HepG2 (cell line): ENCODE results near the gene INPP5K. TPM values are rescaled to one million over a fixed set of nuclear protein-coding genes. Genes with fewer than 3 reads are reported as not detected.

Source experiments
- ESRRA ChIP-seq: sonication (generic); formaldehyde crosslinking; IDR thresholded peaks from 2 replicates; pipeline ENCODE4 v1.5.1; 2020; ENCODE audit warnings: mild to moderate bottlenecking, low read depth, missing genetic modification reagents
- GABPA ChIP-seq, 2 experiments: IDR thresholded peaks; 2 replicates each; pipeline ENCODE4 v1.6.1; 2011 to 2016; ENCODE audit warnings: low read depth in 2 of 2, low read length in 1 of 2, missing biosample characterization in 1 of 2, missing genetic modification characterization in 1 of 2
- ISL2 ChIP-seq: sonication (generic); formaldehyde crosslinking; IDR thresholded peaks from 2 replicates; pipeline ENCODE4 v1.5.0; 2020; ENCODE audit warnings: missing genetic modification reagents
- PAWR ChIP-seq: sonication (generic); formaldehyde crosslinking; IDR thresholded peaks from 2 replicates; pipeline ENCODE4 v1.4.0; 2020; ENCODE audit warnings: missing genetic modification reagents, mild to moderate bottlenecking, borderline replicate concordance
- PPARG ChIP-seq: conservative IDR thresholded peaks from 2 replicates; pipeline ENCODE4 v1.6.1; 2016; ENCODE audit warnings: missing biosample characterization, missing genetic modification reagents
- RBM22 ChIP-seq: fragments of 200-400 bp; formaldehyde crosslinking; optimal IDR thresholded peaks from 2 replicates; pipeline ENCODE3; 2017; ENCODE audit warnings: mild to moderate bottlenecking, low read length, moderate library complexity
- REPIN1 ChIP-seq: sonication (generic); formaldehyde crosslinking; IDR thresholded peaks from 2 replicates; pipeline ENCODE4 v1.8.0; 2022; ENCODE audit warnings: missing genetic modification reagents, low read depth, mild to moderate bottlenecking, borderline replicate concordance
- RXRB ChIP-seq: IDR thresholded peaks from 2 replicates; pipeline ENCODE4 v1.6.1; 2016; ENCODE audit warnings: borderline replicate concordance, missing genetic modification reagents, missing compliant biosample characterization
- SAFB2 ChIP-seq: sonication (generic); formaldehyde crosslinking; IDR thresholded peaks from 2 replicates; pipeline ENCODE4 v1.5.1; 2020; ENCODE audit warnings: missing genetic modification reagents, low read depth, mild to moderate bottlenecking, borderline replicate concordance
- SCMH1 ChIP-seq: sonication (generic); formaldehyde crosslinking; IDR thresholded peaks from 2 replicates; pipeline ENCODE4 v1.9.0; 2021; ENCODE audit warnings: missing genetic modification reagents, mild to moderate bottlenecking, borderline replicate concordance
- SKI ChIP-seq: fragments of 450-650 bp; IDR thresholded peaks from one replicate; pipeline ENCODE4 v1.6.1; 2018; ENCODE audit warnings: mild to moderate bottlenecking; ENCODE audit not compliant: partially characterized antibody
- SOX6 ChIP-seq, 2 experiments: fragments of 450-650 bp in 1 of 2; sonication (generic) in 1 of 2; formaldehyde crosslinking in 1 of 2; IDR thresholded peaks; 2 replicates each; pipeline versions ENCODE4 v1.4.0 to v1.6.1; 2017 to 2020; ENCODE audit warnings: antibody characterized with exemption in 1 of 2, mild to moderate bottlenecking in 1 of 2, missing genetic modification reagents in 1 of 2
- SRSF9 ChIP-seq: fragments of 200-400 bp; formaldehyde crosslinking; IDR thresholded peaks from 2 replicates; pipeline ENCODE4 v1.6.1; 2018; ENCODE audit warnings: borderline replicate concordance, mild to moderate bottlenecking, low read depth, low read length; ENCODE audit not compliant: insufficient read depth, poor library complexity, severe bottlenecking
- TBP ChIP-seq: sonication (generic); formaldehyde crosslinking; IDR thresholded peaks from 2 replicates; pipeline ENCODE4 v1.5.0; 2020; ENCODE audit warnings: missing genetic modification reagents
- ZFP1 ChIP-seq: IDR thresholded peaks from 2 replicates; pipeline ENCODE4 v1.6.1; 2016
- ZKSCAN5 ChIP-seq: sonication (generic); formaldehyde crosslinking; IDR thresholded peaks from 2 replicates; pipeline ENCODE4 v1.5.1; 2020; ENCODE audit warnings: mild to moderate bottlenecking, missing genetic modification reagents
- ZNF224 ChIP-seq: sonication (generic); formaldehyde crosslinking; IDR thresholded peaks from 2 replicates; pipeline ENCODE4 v1.5.0; 2020; ENCODE audit warnings: mild to moderate bottlenecking, missing genetic modification reagents
- ZNF883 ChIP-seq: sonication (generic); formaldehyde crosslinking; IDR thresholded peaks from 2 replicates; pipeline ENCODE4 v1.5.1; 2020; ENCODE audit warnings: mild to moderate bottlenecking, missing genetic modification reagents; ENCODE audit errors: not compliant biosample characterization
- polyA plus RNA-seq, 8 experiments: library from polyadenylated mRNA; depleted of rRNA in 3 of 8; stranded (reverse) in 7 of 8; unstranded in 1 of 8; fragments of >200 nt; fragmentation: Illumina TruSeq in 4 of 8; extraction: Trizol in 4 of 8; gene quantifications; 2 replicates each; pipeline versions ENCODE4 v1.2.1 to v1.2.3, GENCODE V29; 2011 to 2016; ENCODE audit warnings: low read depth in 4 of 8, missing spikeins in 1 of 8, mixed read lengths in 1 of 8; ENCODE audit not compliant: insufficient read depth in 1 of 8
- total RNA-seq, 5 experiments: library from RNA; depleted of rRNA; stranded (reverse); fragments of >200 nt; fragmentation: Illumina TruSeq; extraction: Trizol; gene quantifications; 2 replicates each; pipeline ENCODE4 v1.2.3, GENCODE V29; 2016; ENCODE audit warnings: low read depth in 1 of 5
- TF ChIP-seq, protein P1 (sequence below): sonication (generic); formaldehyde crosslinking; IDR thresholded peaks from 2 replicates; pipeline ENCODE4 v1.4.0; 2020; ENCODE audit warnings: missing genetic modification reagents
- TF ChIP-seq, protein P2 (sequence below), 2 experiments: IDR thresholded peaks; 2 replicates each; pipeline ENCODE4 v1.6.1; 2011 to 2012; ENCODE audit warnings: low read length in 2 of 2, borderline replicate concordance in 1 of 2, low read depth in 1 of 2, mild to moderate bottlenecking in 1 of 2, moderate library complexity in 1 of 2
- TF ChIP-seq, protein P3 (sequence below): sonication (generic); formaldehyde crosslinking; IDR thresholded peaks from 2 replicates; pipeline ENCODE4 v1.4.0; 2020; ENCODE audit warnings: missing genetic modification reagents
- TF ChIP-seq, protein P4 (sequence below): IDR thresholded peaks from 2 replicates; pipeline ENCODE4 v1.6.1; 2016; ENCODE audit warnings: mild to moderate bottlenecking, missing biosample characterization, missing genetic modification reagents

The INPP5K gene
- total and polyA plus RNA-seq, 2 of the 13 experiments (the other 11 are each of a cell fraction or from before 2014, with no cell fraction given): 4.8 to 9.6 TPM

DNA sequence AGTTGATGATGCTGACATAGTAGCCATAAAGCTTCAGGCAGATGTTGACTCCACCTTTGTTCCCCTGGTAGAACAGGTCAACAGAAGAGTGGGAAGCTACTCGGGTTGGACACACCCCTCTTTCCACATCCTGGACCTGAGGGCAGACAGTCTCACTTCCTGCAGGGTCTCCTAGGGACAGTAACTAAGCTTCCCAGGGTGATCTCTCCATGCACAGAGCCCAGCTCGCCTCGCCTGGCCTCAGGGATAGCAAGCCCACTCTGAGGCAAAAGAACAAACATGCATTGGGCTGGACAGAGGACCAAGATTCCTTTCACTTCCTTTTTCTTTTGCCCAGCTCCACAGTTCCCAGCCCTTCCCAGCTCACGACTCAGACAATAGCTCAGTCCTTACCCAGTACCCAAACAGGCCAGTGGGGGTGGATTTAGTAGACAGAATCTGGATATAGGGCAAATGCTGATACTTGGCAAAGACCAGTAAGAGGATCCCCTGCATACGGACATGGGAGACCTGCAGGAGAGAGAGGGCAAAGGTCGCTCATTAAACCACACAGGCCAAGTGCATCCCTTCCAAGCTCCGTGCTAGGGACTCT lies 7.0 kb downstream of the INPP5K start (continued):
- TF ChIP-seq ZKSCAN5 (CRISPR knock-in tag): 0 out of 2 replicates have a peak, but pooled peaks have one; percentile 72
- TF ChIP-seq SRSF9: no peak
- TF ChIP-seq GABPA (IDR thresholded peaks at IDR 0.05; ENCODE audit: low read depth, low read length): 0 out of 2 replicates have a peak, but pooled peaks have one; percentile 6
- TF ChIP-seq GABPA (CRISPR knock-in tag; IDR thresholded peaks at IDR 0.05; ENCODE audit: low read depth): peak; percentile 61; the same call in 1 of the 2 replicates
- TF ChIP-seq ZNF224 (CRISPR knock-in tag): no peak
- TF ChIP-seq REPIN1: no peak
- TF ChIP-seq, protein P1, sequence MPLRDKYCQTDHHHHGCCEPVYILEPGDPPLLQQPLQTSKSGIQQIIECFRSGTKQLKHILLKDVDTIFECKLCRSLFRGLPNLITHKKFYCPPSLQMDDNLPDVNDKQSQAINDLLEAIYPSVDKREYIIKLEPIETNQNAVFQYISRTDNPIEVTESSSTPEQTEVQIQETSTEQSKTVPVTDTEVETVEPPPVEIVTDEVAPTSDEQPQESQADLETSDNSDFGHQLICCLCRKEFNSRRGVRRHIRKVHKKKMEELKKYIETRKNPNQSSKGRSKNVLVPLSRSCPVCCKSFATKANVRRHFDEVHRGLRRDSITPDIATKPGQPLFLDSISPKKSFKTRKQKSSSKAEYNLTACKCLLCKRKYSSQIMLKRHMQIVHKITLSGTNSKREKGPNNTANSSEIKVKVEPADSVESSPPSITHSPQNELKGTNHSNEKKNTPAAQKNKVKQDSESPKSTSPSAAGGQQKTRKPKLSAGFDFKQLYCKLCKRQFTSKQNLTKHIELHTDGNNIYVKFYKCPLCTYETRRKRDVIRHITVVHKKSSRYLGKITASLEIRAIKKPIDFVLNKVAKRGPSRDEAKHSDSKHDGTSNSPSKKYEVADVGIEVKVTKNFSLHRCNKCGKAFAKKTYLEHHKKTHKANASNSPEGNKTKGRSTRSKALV (CRISPR knock-in tag): no peak
- no peak for TF ChIP-seq ZFP1
- TF ChIP-seq SCMH1: no peak
- TF ChIP-seq RXRB (CRISPR knock-in tag): no peak
- no peak for TF ChIP-seq TBP
- no peak for TF ChIP-seq SAFB2 (CRISPR knock-in tag)
- TF ChIP-seq ZNF883 (CRISPR knock-in tag): peak; percentile 42
- no peak for TF ChIP-seq ISL2 (CRISPR knock-in tag)
- no peak for TF ChIP-seq PAWR
- no peak for TF ChIP-seq RBM22
- TF ChIP-seq, protein P2, sequence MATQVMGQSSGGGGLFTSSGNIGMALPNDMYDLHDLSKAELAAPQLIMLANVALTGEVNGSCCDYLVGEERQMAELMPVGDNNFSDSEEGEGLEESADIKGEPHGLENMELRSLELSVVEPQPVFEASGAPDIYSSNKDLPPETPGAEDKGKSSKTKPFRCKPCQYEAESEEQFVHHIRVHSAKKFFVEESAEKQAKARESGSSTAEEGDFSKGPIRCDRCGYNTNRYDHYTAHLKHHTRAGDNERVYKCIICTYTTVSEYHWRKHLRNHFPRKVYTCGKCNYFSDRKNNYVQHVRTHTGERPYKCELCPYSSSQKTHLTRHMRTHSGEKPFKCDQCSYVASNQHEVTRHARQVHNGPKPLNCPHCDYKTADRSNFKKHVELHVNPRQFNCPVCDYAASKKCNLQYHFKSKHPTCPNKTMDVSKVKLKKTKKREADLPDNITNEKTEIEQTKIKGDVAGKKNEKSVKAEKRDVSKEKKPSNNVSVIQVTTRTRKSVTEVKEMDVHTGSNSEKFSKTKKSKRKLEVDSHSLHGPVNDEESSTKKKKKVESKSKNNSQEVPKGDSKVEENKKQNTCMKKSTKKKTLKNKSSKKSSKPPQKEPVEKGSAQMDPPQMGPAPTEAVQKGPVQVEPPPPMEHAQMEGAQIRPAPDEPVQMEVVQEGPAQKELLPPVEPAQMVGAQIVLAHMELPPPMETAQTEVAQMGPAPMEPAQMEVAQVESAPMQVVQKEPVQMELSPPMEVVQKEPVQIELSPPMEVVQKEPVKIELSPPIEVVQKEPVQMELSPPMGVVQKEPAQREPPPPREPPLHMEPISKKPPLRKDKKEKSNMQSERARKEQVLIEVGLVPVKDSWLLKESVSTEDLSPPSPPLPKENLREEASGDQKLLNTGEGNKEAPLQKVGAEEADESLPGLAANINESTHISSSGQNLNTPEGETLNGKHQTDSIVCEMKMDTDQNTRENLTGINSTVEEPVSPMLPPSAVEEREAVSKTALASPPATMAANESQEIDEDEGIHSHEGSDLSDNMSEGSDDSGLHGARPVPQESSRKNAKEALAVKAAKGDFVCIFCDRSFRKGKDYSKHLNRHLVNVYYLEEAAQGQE (IDR thresholded peaks at IDR 0.05; ENCODE audit: borderline replicate concordance in 1 of 2, low read depth in 1 of 2, low read length in 2 of 2): 0 out of 4 replicates have a peak, but pooled peaks of 1 of the 2 experiments have one; percentile 12
- TF ChIP-seq, protein P3, sequence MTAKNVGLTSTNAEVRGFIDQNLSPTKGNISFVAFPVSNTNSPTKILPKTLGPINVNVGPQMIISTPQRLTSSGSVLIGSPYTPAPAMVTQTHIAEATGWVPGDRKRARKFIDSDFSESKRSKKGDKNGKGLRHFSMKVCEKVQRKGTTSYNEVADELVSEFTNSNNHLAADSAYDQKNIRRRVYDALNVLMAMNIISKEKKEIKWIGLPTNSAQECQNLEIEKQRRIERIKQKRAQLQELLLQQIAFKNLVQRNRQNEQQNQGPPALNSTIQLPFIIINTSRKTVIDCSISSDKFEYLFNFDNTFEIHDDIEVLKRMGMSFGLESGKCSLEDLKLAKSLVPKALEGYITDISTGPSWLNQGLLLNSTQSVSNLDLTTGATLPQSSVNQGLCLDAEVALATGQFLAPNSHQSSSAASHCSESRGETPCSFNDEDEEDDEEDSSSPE (CRISPR knock-in tag): no peak
- TF ChIP-seq SOX6 (IDR thresholded peaks at IDR 0.05): no peak
- TF ChIP-seq SOX6 (CRISPR knock-in tag; IDR thresholded peaks at IDR 0.05): peak; percentile 27; the same call in 1 of the 2 replicates
- no peak for TF ChIP-seq SKI
- TF ChIP-seq PPARG (CRISPR knock-in tag): no peak
- TF ChIP-seq, protein P4, sequence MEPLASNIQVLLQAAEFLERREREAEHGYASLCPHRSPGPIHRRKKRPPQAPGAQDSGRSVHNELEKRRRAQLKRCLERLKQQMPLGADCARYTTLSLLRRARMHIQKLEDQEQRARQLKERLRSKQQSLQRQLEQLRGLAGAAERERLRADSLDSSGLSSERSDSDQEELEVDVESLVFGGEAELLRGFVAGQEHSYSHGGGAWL (CRISPR knock-in tag): no peak
- no peak for TF ChIP-seq ESRRA (CRISPR knock-in tag)
